Coronary artery (tissue), 2 donors: Measurements from ENCODE around the gene RAD51B.

ENCODE experiments used
- DNase-seq: peaks from one replicate; pipeline ENCODE4 v3.0.0-alpha.2; 2017; ENCODE audit warnings: low spot score
- H3K27ac ChIP-seq, 2 donors: fragments of 200-600 bp; sonication (generic); one replicate each; pipeline ENCODE4 v1.5.1; 2016 to 2019
- H3K4me3 ChIP-seq: fragments of 200-600 bp; sonication (generic); 2 replicates; pipeline ENCODE4 v1.5.1; 2016; ENCODE audit warnings: mild to moderate bottlenecking, moderate library complexity
- TF ChIP-seq, protein P1 (sequence below): fragments of 200-600 bp; sonication (generic); IDR thresholded peaks from one replicate; pipeline ENCODE4 v1.5.1; 2019; ENCODE audit warnings: antibody characterized with exemption

The RAD51B gene

DNA sequence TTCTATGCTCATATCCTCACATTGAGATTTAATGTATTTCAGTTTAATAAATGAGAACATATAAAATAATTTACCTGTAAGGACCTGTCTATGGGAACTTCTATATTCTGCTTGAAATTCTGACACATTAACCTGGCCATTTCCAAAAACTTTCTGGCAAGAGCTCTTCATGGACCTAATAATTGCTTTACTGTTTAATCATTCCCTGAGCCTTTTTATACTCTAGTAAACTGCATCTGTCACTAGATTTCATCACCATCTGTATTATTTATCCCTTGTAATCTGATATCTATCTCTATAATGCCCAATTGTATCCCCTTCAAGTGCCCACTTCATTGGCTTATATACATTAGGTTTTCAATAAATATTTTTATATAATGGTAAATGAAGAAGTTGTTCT is 327.7 kb downstream of the RAD51B start:
- Histone ChIP-seq H3K4me3 (no peak overlapping the region), H3K27ac (peak overlapping the region; percentile 0 to 57)
- DNase-seq: no peak
- TF ChIP-seq, protein P1, sequence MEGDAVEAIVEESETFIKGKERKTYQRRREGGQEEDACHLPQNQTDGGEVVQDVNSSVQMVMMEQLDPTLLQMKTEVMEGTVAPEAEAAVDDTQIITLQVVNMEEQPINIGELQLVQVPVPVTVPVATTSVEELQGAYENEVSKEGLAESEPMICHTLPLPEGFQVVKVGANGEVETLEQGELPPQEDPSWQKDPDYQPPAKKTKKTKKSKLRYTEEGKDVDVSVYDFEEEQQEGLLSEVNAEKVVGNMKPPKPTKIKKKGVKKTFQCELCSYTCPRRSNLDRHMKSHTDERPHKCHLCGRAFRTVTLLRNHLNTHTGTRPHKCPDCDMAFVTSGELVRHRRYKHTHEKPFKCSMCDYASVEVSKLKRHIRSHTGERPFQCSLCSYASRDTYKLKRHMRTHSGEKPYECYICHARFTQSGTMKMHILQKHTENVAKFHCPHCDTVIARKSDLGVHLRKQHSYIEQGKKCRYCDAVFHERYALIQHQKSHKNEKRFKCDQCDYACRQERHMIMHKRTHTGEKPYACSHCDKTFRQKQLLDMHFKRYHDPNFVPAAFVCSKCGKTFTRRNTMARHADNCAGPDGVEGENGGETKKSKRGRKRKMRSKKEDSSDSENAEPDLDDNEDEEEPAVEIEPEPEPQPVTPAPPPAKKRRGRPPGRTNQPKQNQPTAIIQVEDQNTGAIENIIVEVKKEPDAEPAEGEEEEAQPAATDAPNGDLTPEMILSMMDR: no peak

DNA sequence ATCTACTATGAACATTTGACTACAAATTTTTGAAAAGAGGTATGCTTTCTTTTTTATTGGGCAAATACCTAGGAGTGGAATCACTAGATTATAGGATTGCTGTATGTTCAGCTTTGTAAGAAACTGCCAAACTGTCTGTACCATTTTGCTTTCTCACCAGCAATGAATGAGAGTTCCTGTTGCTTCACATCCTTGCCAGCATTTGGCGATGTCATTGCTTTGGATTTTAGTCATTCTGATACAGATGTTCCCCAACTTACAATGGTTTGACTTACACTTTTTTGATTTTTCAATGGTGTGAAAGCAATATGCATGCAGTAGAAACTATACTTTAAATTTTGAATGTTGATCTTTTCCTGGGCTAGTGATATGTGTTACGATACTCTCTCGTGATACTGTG is 328.7 kb downstream of the RAD51B start:
- Histone ChIP-seq H3K27ac (no peak overlapping the region), H3K4me3 (no peak overlapping the region)
- no peak for DNase-seq
- TF ChIP-seq, protein P1: no peak

DNA sequence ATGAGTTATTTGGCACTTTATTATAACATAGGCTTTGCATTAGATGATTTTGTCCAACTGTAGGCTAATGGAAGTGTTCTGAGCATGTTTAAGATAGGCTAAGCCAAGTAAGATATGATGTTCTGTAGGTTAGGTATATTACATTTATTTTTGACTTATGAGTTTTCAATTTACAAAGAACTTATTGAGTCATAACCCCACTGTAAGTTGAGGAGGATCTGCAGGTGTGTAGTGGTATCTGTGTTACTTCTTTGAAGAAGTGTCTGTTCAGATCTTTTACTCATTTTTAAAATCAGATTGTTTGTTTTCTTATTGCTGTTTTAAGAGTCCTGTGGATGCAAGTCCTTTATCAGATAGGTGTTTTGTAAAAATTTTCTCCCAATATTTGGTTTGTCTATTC is 329.2 kb downstream of the RAD51B start:
- TF ChIP-seq, protein P1: no peak

DNA sequence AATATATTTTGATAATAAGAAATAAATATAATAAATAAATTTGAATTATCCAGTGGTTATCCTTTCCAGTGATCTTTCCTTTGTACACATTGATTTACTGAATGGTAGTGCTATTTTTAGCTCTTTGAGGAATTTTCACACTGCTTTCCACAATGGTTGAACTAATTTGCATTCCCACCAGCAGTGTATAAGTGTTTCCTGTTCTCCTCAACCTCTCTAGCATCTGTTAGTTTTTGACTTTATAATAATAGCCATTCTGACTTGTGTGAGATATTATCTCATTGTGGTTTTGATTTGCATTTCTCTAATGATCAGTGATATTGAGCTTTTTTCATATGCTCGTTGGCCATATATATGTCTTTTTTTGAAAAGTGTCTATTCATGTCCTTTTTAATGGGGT is 333.7 kb downstream of the RAD51B start:
- no peak overlapping the region for H3K27ac ChIP-seq
- no peak overlapping the region for H3K4me3 ChIP-seq
- TF ChIP-seq, protein P1: no peak
- DNase-seq: no peak

More for the DNA sequence above, 329.2 kb downstream of the RAD51B start:
- no peak overlapping the region for H3K4me3 ChIP-seq
- no peak for DNase-seq
- H3K27ac ChIP-seq: no peak overlapping the region

DNA sequence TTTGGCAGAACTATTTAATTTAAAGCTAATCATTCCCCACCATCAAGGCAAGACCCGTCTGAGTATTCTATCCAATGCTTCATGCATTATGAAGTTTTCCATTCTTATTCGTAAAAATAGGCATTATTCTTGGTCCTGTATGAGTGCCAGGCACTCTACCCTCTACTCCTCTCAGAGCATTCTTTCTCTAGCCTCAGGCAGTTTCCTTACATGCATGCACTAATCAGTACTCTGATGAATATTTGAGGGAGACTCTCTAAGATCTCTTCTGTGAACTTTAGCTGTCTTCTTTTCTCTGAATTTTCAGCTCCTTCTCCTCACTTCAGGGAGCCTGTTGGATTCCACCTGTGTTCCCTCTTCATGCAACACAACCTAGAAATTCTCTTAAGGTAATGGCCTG is 334.7 kb downstream of the RAD51B start:
- H3K27ac ChIP-seq: no peak overlapping the region
- TF ChIP-seq, protein P1: no peak
- H3K4me3 ChIP-seq: no peak overlapping the region
- no peak for DNase-seq

DNA sequence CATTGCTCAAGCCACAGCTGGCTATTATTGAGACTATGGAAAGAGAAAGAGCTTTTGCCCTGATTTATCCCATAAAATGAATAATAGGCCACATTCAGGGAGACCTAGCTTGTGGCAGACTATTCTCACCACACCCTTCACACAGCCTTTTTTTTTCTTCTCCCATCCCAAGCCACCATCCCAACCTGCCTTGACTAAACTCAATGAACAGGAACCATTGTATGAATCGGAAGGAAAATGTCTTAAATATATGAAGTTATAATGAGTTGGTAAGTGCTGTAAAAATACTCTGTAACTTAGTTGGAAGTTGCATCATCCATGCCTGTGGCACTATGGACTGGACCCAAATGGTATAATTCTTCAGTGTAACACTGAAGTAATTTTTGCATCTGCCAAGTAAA is 338.4 kb downstream of the RAD51B start:
- no peak overlapping the region for H3K27ac ChIP-seq
- DNase-seq: no peak
- H3K4me3 ChIP-seq: no peak overlapping the region
- TF ChIP-seq, protein P1: no peak

DNA sequence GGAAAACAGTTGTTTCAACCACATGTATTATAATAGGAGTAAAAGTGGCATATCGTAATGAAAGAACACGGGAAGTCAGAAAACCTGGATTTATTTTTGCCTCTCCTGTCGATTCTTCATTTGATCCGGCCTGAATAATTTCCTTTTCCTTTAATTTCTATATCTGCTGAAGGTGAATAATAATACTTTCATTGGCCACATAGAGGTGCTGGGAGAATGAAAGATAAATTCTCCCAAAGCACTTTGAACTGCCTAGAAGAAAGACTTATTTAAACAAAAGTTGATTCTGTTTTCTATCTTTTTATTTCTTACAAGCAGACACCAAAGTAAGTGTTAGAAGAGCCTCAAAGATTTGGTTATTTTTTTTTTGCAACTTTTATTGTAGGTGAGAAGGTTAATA is 339.1 kb downstream of the RAD51B start:
- H3K4me3 ChIP-seq: no peak overlapping the region
- no peak for DNase-seq
- TF ChIP-seq, protein P1: no peak
- H3K27ac ChIP-seq: no peak overlapping the region
